Endothelial cell of umbilical vein (primary cell): ENCODE results near the gene SETD1A. TPM values are rescaled to one million over a fixed set of nuclear protein-coding genes. Genes with fewer than 3 reads are reported as not detected.

Experiments used
- BruUV-seq: library from RNA; stranded (reverse); fragments of 400-500 nt; replicated peaks from 2 replicates; lab custom pipeline; 2021; lab: Mats Ljungman, UMichigan
- CTCF ChIA-PET: fragments of 300-600, 350-600 bp; sonication (Branson Sonifier 250); formaldehyde crosslinking; loops from one replicate; lab custom pipeline; 2021; ENCODE audit warnings: antibody characterized with exemption, inconsistent platforms; lab: Charles Lee
- POLR2A ChIA-PET: fragments of 300-600, 350-600 bp; sonication (Branson Sonifier 250); formaldehyde crosslinking; loops from one replicate; lab custom pipeline; 2021; ENCODE audit warnings: antibody characterized with exemption, inconsistent platforms; lab: Charles Lee
- DNase-seq: peaks from one replicate; pipeline ENCODE4 v3.0.0-alpha.2; 2011; ENCODE audit warnings: low read depth, low spot score
- FAIRE-seq: peaks from 2 replicates; lab custom pipeline; 2011; peaks lifted over from hg19 to GRCh38; lab: Jason Lieb, UNC
- H2AFZ ChIP-seq: 2 replicates; pipeline ENCODE4 v1.6.0; 2012; ENCODE audit warnings: low read depth, low read length, control low read depth, inconsistent platforms
- H3K27ac ChIP-seq: 2 replicates; pipeline ENCODE4 v1.5.1; 2011; ENCODE audit warnings: low read depth, mild to moderate bottlenecking, control low read depth, low read length, moderate library complexity; ENCODE audit not compliant: insufficient read depth
- H3K27me3 ChIP-seq, 2 experiments: 2 replicates each; pipeline versions ENCODE4 v1.6.0 to v1.6.1; 2011; ENCODE audit warnings: low read length in 2 of 2, mixed read lengths in 1 of 2; ENCODE audit not compliant: control insufficient read depth in 2 of 2, insufficient read depth in 2 of 2
- H3K36me3 ChIP-seq, 2 experiments: 2 replicates in 1 of 2; 3 replicates in 1 of 2; pipeline ENCODE4 v1.5.1; 2011; ENCODE audit warnings: low read length in 2 of 2, mild to moderate bottlenecking in 1 of 2, moderate library complexity in 1 of 2; ENCODE audit not compliant: control insufficient read depth in 2 of 2, insufficient read depth in 2 of 2; ENCODE audit errors: extremely low read depth in 1 of 2
- H3K4me1 ChIP-seq: 3 replicates; pipeline ENCODE4 v1.5.1; 2011; ENCODE audit warnings: mild to moderate bottlenecking, low read length; ENCODE audit not compliant: control insufficient read depth, insufficient read depth; ENCODE audit errors: extremely low read depth
- H3K4me2 ChIP-seq: 2 replicates; pipeline ENCODE4 v1.6.1; 2011; ENCODE audit warnings: low read length, control low read depth, mixed read lengths; ENCODE audit not compliant: insufficient read depth
- H3K4me3 ChIP-seq, 3 experiments: fragments of 200-600 bp in 1 of 3; sonication (generic), shearing (Covaris generic) in 1 of 3; replicated peaks in 1 of 3; 2 replicates each; pipeline ENCODE4 v1.5.1; 2011 to 2016; ENCODE audit warnings: control low read depth in 3 of 3, low read length in 3 of 3, mild to moderate bottlenecking in 2 of 3, inconsistent platforms in 1 of 3, low read depth in 1 of 3, moderate library complexity in 1 of 3; ENCODE audit not compliant: insufficient read depth in 1 of 3
- H3K79me2 ChIP-seq: 2 replicates; pipeline ENCODE4 v1.6.0; 2012; ENCODE audit warnings: low read length, inconsistent platforms; ENCODE audit not compliant: control insufficient read depth, insufficient read depth
- H3K9ac ChIP-seq: replicated peaks from 2 replicates; pipeline ENCODE3; 2011; ENCODE audit warnings: low read length, control low read depth; ENCODE audit not compliant: insufficient read depth; ENCODE audit errors: extremely low read depth
- H3K9me1 ChIP-seq: replicated peaks from 3 replicates; pipeline ENCODE4 v1.6.0; 2011; ENCODE audit warnings: mild to moderate bottlenecking, low read length; ENCODE audit not compliant: control insufficient read depth, insufficient read depth; ENCODE audit errors: extremely low read depth
- H3K9me3 ChIP-seq: replicated peaks from 2 replicates; pipeline ENCODE4 v1.5.1; 2012; ENCODE audit warnings: low read length, inconsistent platforms; ENCODE audit not compliant: control insufficient read depth, insufficient read depth
- H4K20me1 ChIP-seq: replicated peaks from 2 replicates; pipeline ENCODE3; 2011; ENCODE audit warnings: mild to moderate bottlenecking, low read length; ENCODE audit not compliant: control insufficient read depth, insufficient read depth; ENCODE audit errors: extremely low read depth
- EZH2 ChIP-seq: IDR thresholded peaks from 2 replicates; pipeline ENCODE4 v1.6.1; 2012; ENCODE audit warnings: borderline replicate concordance, low read depth, mild to moderate bottlenecking, moderate library complexity, low read length, inconsistent platforms; ENCODE audit not compliant: severe bottlenecking
- FOS ChIP-seq: IDR thresholded peaks from 2 replicates; pipeline ENCODE4 v1.6.1; 2011; ENCODE audit warnings: mild to moderate bottlenecking, low read length, moderate library complexity, borderline replicate concordance; ENCODE audit not compliant: insufficient read depth
- GATA2 ChIP-seq: IDR thresholded peaks from 2 replicates; pipeline ENCODE4 v1.7.0; 2011; ENCODE audit warnings: low read depth, mild to moderate bottlenecking, moderate library complexity, mixed read lengths, low read length; ENCODE audit not compliant: insufficient read length, insufficient read depth
- JUN ChIP-seq: IDR thresholded peaks from 2 replicates; pipeline ENCODE4 v1.6.1; 2011; ENCODE audit warnings: borderline replicate concordance, low read depth; ENCODE audit not compliant: insufficient read length, insufficient read depth
- MYC ChIP-seq: IDR thresholded peaks from one replicate; pipeline ENCODE4 v1.6.1; 2011; ENCODE audit warnings: mild to moderate bottlenecking, low read depth, low read length
- POLR2A ChIP-seq: IDR thresholded peaks from 2 replicates; pipeline ENCODE4 v1.6.1; 2012; ENCODE audit warnings: low read depth, mild to moderate bottlenecking, control low read depth, low read length
- POLR2AphosphoS5 ChIP-seq: IDR thresholded peaks from 2 replicates; pipeline ENCODE4 v1.6.1; 2012; ENCODE audit warnings: low read depth, mild to moderate bottlenecking, control low read depth, low read length, moderate library complexity; ENCODE audit not compliant: insufficient read depth
- dilution Hi-C: fragments of 300-500 bp; cut with MboI; formaldehyde crosslinking; loops from one replicate; pipeline ENCODE4 v1.15.0; 2019; ENCODE audit warnings: low sequenced_read_pairs; ENCODE audit not compliant: extremely low pct_ligation_motif_present
- intact Hi-C: fragments of 100-400 bp; cut with micrococcal nuclease; formaldehyde crosslinking; loops from one replicate; pipeline ENCODE4 v1.10.0; 2022
- polyA plus RNA-seq, 4 experiments: library from polyadenylated mRNA; depleted of rRNA in 3 of 4; stranded (reverse) in 3 of 4; unstranded in 1 of 4; fragments of >200 nt; gene quantifications; 2 replicates each; pipeline versions ENCODE4 v1.2.1 to v1.2.3, GENCODE V29; 2011 to 2012; ENCODE audit warnings: missing spikeins in 1 of 4
- total RNA-seq: library from RNA; stranded (reverse); gene quantifications from 2 replicates; pipeline ENCODE4 v1.2.3, GENCODE V29; 2021
- TF ChIP-seq, protein P1 (sequence below), 2 donors: IDR thresholded peaks; 1 replicate in 1 of 2; 2 replicates in 1 of 2; pipeline ENCODE4 v1.5.1; 2011; ENCODE audit warnings: low read length in 2 of 2, mild to moderate bottlenecking in 2 of 2, moderate library complexity in 2 of 2, control low read depth in 1 of 2, inconsistent platforms in 1 of 2, low read depth in 1 of 2; ENCODE audit not compliant: insufficient read depth in 1 of 2; ENCODE audit errors: extremely low read depth in 1 of 2
- TF ChIP-seq, protein P2 (sequence below): IDR thresholded peaks from 2 replicates; pipeline ENCODE4 v1.6.1; 2011; ENCODE audit not compliant: insufficient read depth, insufficient read length

Gene SETD1A
- total and polyA plus RNA-seq, 2 donors (not counting 3 experiments of a cell fraction or from before 2014, with no cell fraction given), result 3.5 to 21.3 TPM

DNA sequence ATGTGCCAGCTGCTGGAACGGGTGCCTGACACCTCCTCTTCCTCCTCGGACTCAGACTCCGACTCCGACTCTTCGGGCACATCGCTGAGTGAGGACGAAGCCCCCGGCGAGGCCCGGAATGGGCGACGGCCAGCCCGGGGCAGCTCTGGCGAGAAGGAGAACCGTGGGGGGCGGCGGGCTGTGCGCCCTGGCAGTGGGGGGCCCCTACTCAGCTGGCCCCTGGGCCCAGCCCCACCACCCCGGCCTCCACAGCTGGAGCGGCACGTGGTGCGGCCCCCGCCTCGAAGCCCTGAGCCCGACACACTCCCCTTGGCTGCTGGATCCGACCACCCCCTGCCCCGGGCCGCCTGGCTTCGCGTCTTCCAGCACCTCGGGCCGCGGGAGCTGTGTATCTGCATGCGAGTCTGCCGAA lies 27.4 kb upstream of the SETD1A start:
- ChIA-PET POLR2A (no interaction called here), CTCF (interaction anchor here (0.8 to 0.9 kb wide), 2 partner anchors 12 to 85 kb away, joined by 3 to 5 read pairs; no protein-coding TSS in a partner anchor)
- FAIRE-seq (no peak), DNase-seq (no peak)
- no peak overlapping the region for H3K27ac ChIP-seq
- no peaks in the 10 kb centered on the region for H4K20me1 ChIP-seq
- H3K79me2 ChIP-seq, result no peaks in the 10 kb centered on the region
- dilution Hi-C loops, result no loop called here
- no peaks in the 10 kb centered on the region for H3K4me1 ChIP-seq
- no peak for TF ChIP-seq EZH2
- TF ChIP-seq POLR2A, result no peak
- TF ChIP-seq GATA2, result no peak
- no peak for TF ChIP-seq POLR2AphosphoS5
- no peak for TF ChIP-seq FOS
- TF ChIP-seq, protein P1, sequence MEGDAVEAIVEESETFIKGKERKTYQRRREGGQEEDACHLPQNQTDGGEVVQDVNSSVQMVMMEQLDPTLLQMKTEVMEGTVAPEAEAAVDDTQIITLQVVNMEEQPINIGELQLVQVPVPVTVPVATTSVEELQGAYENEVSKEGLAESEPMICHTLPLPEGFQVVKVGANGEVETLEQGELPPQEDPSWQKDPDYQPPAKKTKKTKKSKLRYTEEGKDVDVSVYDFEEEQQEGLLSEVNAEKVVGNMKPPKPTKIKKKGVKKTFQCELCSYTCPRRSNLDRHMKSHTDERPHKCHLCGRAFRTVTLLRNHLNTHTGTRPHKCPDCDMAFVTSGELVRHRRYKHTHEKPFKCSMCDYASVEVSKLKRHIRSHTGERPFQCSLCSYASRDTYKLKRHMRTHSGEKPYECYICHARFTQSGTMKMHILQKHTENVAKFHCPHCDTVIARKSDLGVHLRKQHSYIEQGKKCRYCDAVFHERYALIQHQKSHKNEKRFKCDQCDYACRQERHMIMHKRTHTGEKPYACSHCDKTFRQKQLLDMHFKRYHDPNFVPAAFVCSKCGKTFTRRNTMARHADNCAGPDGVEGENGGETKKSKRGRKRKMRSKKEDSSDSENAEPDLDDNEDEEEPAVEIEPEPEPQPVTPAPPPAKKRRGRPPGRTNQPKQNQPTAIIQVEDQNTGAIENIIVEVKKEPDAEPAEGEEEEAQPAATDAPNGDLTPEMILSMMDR (IDR thresholded peaks at IDR 0.05; ENCODE audit: extremely low read depth in 1 of 2, insufficient read depth in 1 of 2, low read depth in 1 of 2, low read length in 2 of 2), result no peak
- TF ChIP-seq MYC, result no peak
- TF ChIP-seq JUN, result no peak
- TF ChIP-seq, protein P2, sequence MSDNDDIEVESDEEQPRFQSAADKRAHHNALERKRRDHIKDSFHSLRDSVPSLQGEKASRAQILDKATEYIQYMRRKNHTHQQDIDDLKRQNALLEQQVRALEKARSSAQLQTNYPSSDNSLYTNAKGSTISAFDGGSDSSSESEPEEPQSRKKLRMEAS, result no peak
- BruUV-seq, result no TSS peak
- H3K9me1 ChIP-seq, result no peaks in the 10 kb centered on the region
- intact Hi-C loops, result no loop called here
- no peak overlapping the region for H3K4me3 ChIP-seq
- peaks cover 4 to 31% of the 10 kb centered on the region in 2 experiments for H3K36me3 ChIP-seq
- H3K4me2 ChIP-seq, result no peak overlapping the region
- H3K9ac ChIP-seq, result no peak overlapping the region
- H3K9me3 ChIP-seq, result no peaks in the 10 kb centered on the region
- no peak overlapping the region for H2AFZ ChIP-seq
- no peaks in the 10 kb centered on the region for H3K27me3 ChIP-seq
